Trophoblast cell (in vitro differentiated cells and primary cell): ENCODE data around the gene INPP5J.

Source experiments
- DNase-seq, 2 donors: peaks; one replicate each; pipeline ENCODE4 v3.0.0-alpha.2; 2016
- H2AFZ ChIP-seq: 2 replicates; pipeline ENCODE4 v1.6.1; 2013; ENCODE audit warnings: low read length, moderate library complexity, mild to moderate bottlenecking; ENCODE audit not compliant: insufficient read depth, poor library complexity
- H2AK5ac ChIP-seq: 2 replicates; pipeline ENCODE4 v1.6.1; 2013; ENCODE audit warnings: mild to moderate bottlenecking, low read length
- H2BK120ac ChIP-seq: 2 replicates; pipeline ENCODE4 v1.6.1; 2013; ENCODE audit warnings: low read length, mild to moderate bottlenecking, moderate library complexity; ENCODE audit not compliant: insufficient read depth, poor library complexity
- H2BK12ac ChIP-seq: 2 replicates; pipeline ENCODE4 v1.6.1; 2013; ENCODE audit warnings: mild to moderate bottlenecking, low read length, moderate library complexity
- H2BK5ac ChIP-seq: 2 replicates; pipeline ENCODE4 v1.6.1; 2013; ENCODE audit warnings: low read length, low read depth, moderate library complexity, mild to moderate bottlenecking; ENCODE audit not compliant: poor library complexity
- H3K14ac ChIP-seq: 2 replicates; pipeline ENCODE4 v1.6.1; 2013; ENCODE audit warnings: mild to moderate bottlenecking, low read length
- H3K18ac ChIP-seq: 2 replicates; pipeline ENCODE4 v1.6.1; 2013; ENCODE audit warnings: mild to moderate bottlenecking, low read length
- H3K23ac ChIP-seq: 2 replicates; pipeline ENCODE4 v1.6.1; 2013; ENCODE audit warnings: low read length
- H3K27ac ChIP-seq: 2 replicates; pipeline ENCODE4 v1.5.1; 2013; ENCODE audit warnings: low read depth, mild to moderate bottlenecking, inconsistent platforms, low read length, moderate library complexity
- H3K27me3 ChIP-seq: 2 replicates; pipeline ENCODE4 v1.6.1; 2013; ENCODE audit warnings: inconsistent platforms, mild to moderate bottlenecking, low read length, moderate library complexity; ENCODE audit not compliant: insufficient read depth
- H3K36me3 ChIP-seq, 2 experiments: 1 replicate in 1 of 2; 2 replicates in 1 of 2; pipeline ENCODE4 v1.6.1; 2013; ENCODE audit warnings: low read length in 2 of 2, mild to moderate bottlenecking in 2 of 2, moderate library complexity in 1 of 2; ENCODE audit not compliant: insufficient read depth in 2 of 2, control insufficient read depth in 1 of 2
- H3K4ac ChIP-seq: 2 replicates; pipeline ENCODE4 v1.6.1; 2013; ENCODE audit warnings: low read depth, mild to moderate bottlenecking, low read length, moderate library complexity
- H3K4me1 ChIP-seq, 2 experiments: 1 replicate in 1 of 2; 2 replicates in 1 of 2; pipeline ENCODE4 v1.6.1; 2013; ENCODE audit warnings: low read length in 2 of 2, mild to moderate bottlenecking in 2 of 2, moderate library complexity in 1 of 2; ENCODE audit not compliant: insufficient read depth in 2 of 2, control insufficient read depth in 1 of 2
- H3K4me2 ChIP-seq: 2 replicates; pipeline ENCODE4 v1.6.1; 2013; ENCODE audit warnings: inconsistent platforms, mild to moderate bottlenecking, low read length, moderate library complexity
- H3K4me3 ChIP-seq: 2 replicates; pipeline ENCODE4 v1.5.1; 2013; ENCODE audit warnings: mild to moderate bottlenecking, low read depth, low read length, inconsistent platforms
- H3K79me1 ChIP-seq: one replicate; pipeline ENCODE4 v1.6.1; 2013; ENCODE audit warnings: low read length
- H3K79me2 ChIP-seq: 2 replicates; pipeline ENCODE4 v1.6.1; 2013; ENCODE audit warnings: low read length, mild to moderate bottlenecking; ENCODE audit not compliant: control insufficient read depth, insufficient read depth, poor library complexity
- H3K9ac ChIP-seq: 2 replicates; pipeline ENCODE4 v1.6.1; 2013; ENCODE audit warnings: mild to moderate bottlenecking, low read length
- H3K9me3 ChIP-seq: 2 replicates; pipeline ENCODE4 v1.6.1; 2013; ENCODE audit warnings: low read depth, mild to moderate bottlenecking, control low read depth, inconsistent platforms, low read length; ENCODE audit not compliant: insufficient read depth
- H4K12ac ChIP-seq: 2 replicates; pipeline ENCODE4 v1.6.1; 2013; ENCODE audit warnings: low read depth, mild to moderate bottlenecking, low read length, moderate library complexity
- H4K8ac ChIP-seq: 2 replicates; pipeline ENCODE4 v1.6.1; 2013; ENCODE audit warnings: low read depth, mild to moderate bottlenecking, low read length, moderate library complexity
- H4K91ac ChIP-seq: one replicate; pipeline ENCODE4 v1.6.1; 2013; ENCODE audit warnings: low read depth, mild to moderate bottlenecking, low read length, moderate library complexity
- WGBS: extraction: QIAGEN DNeasy Blood & Tissue Kit; methylation state at CpG from one replicate; pipeline ENCODE4 v1.1.7; 2013; ENCODE audit warnings: missing lambda C conversion rate; ENCODE audit not compliant: insufficient read length, insufficient coverage; ENCODE audit errors: extremely low coverage; 5-methylcytosine and 5-hydroxymethylcytosine counted together

The INPP5J gene

GRCh38 chr22:31119026-31119717 is 3.6 kb upstream of the INPP5J start:
- H4K12ac ChIP-seq: no peak overlapping the region
- H4K91ac ChIP-seq: no peak overlapping the region
- no peak overlapping the region for H2AFZ ChIP-seq
- H3K23ac ChIP-seq: no peak overlapping the region
- H3K27me3 ChIP-seq: no peaks in the 10 kb centered on the region
- H3K36me3 ChIP-seq: no peaks in the 10 kb centered on the region
- no peak overlapping the region for H3K4ac ChIP-seq
- H3K4me1 ChIP-seq: peaks cover 0 to 5% of the 10 kb centered on the region in 2 experiments
- H3K9ac ChIP-seq: no peak overlapping the region
- no peak overlapping the region for H3K4me2 ChIP-seq
- H3K79me2 ChIP-seq: no peaks in the 10 kb centered on the region
- no peak for DNase-seq
- H3K79me1 ChIP-seq: peaks cover 3% of the 10 kb centered on the region
- no peak overlapping the region for H2AK5ac ChIP-seq
- no peak overlapping the region for H3K14ac ChIP-seq
- H2BK120ac ChIP-seq: no peak overlapping the region
- H3K4me3 ChIP-seq: peak overlapping the region; percentile 6
- H2BK12ac ChIP-seq: no peak overlapping the region
- H3K18ac ChIP-seq: no peak overlapping the region
- H4K8ac ChIP-seq: no peak overlapping the region
- peaks cover 4% of the 10 kb centered on the region for H3K9me3 ChIP-seq
- no CpG with 5 or more reads among the region's 7 CpGs for WGBS
- H3K27ac ChIP-seq: no peak overlapping the region
- no peak overlapping the region for H2BK5ac ChIP-seq

- H4K8ac ChIP-seq: no peak overlapping the region
- WGBS: no CpG with 5 or more reads among the region's 5 CpGs
- H3K4me2 ChIP-seq: no peak overlapping the region
- no peaks in the 10 kb centered on the region for H3K79me2 ChIP-seq
- no peak overlapping the region for H3K18ac ChIP-seq
- DNase-seq: no peak
- no peak overlapping the region for H3K27ac ChIP-seq
- H3K4me1 ChIP-seq: peaks cover 0 to 5% of the 10 kb centered on the region in 2 experiments
- no peak overlapping the region for H2BK5ac ChIP-seq
- H4K12ac ChIP-seq: no peak overlapping the region
- no peak overlapping the region for H3K14ac ChIP-seq
- no peak overlapping the region for H3K23ac ChIP-seq
- no peak overlapping the region for H2BK120ac ChIP-seq
- H3K4ac ChIP-seq: no peak overlapping the region
- H3K4me3 ChIP-seq: no peak overlapping the region
- no peaks in the 10 kb centered on the region for H3K36me3 ChIP-seq
- no peak overlapping the region for H3K9ac ChIP-seq
- H2BK12ac ChIP-seq: no peak overlapping the region
- H2AK5ac ChIP-seq: no peak overlapping the region
- no peaks in the 10 kb centered on the region for H3K27me3 ChIP-seq
- peaks cover 4% of the 10 kb centered on the region for H3K9me3 ChIP-seq
- no peak overlapping the region for H2AFZ ChIP-seq
- no peak overlapping the region for H4K91ac ChIP-seq
- peaks cover 3% of the 10 kb centered on the region for H3K79me1 ChIP-seq
Observed at GRCh38 chr22:31120230-31120629, 2.5 kb upstream of the INPP5J start.

GRCh38 chr22:31120642-31121041 is 2.1 kb upstream of the INPP5J start:
- H3K4ac ChIP-seq: no peak overlapping the region
- H2BK12ac ChIP-seq: no peak overlapping the region
- H3K79me1 ChIP-seq: peaks cover 3% of the 10 kb centered on the region
- H2BK5ac ChIP-seq: no peak overlapping the region
- H4K91ac ChIP-seq: no peak overlapping the region
- no peak overlapping the region for H3K27ac ChIP-seq
- no peak overlapping the region for H3K4me2 ChIP-seq
- no peak overlapping the region for H4K8ac ChIP-seq
- H3K79me2 ChIP-seq: no peaks in the 10 kb centered on the region
- H2BK120ac ChIP-seq: no peak overlapping the region
- no peak overlapping the region for H3K14ac ChIP-seq
- H3K4me3 ChIP-seq: no peak overlapping the region
- H3K36me3 ChIP-seq: no peaks in the 10 kb centered on the region
- H2AK5ac ChIP-seq: no peak overlapping the region
- peaks cover 4% of the 10 kb centered on the region for H3K9me3 ChIP-seq
- peaks cover 0 to 5% of the 10 kb centered on the region in 2 experiments for H3K4me1 ChIP-seq
- H3K27me3 ChIP-seq: no peaks in the 10 kb centered on the region
- H3K9ac ChIP-seq: no peak overlapping the region
- no peak overlapping the region for H2AFZ ChIP-seq
- DNase-seq: no peak
- H3K23ac ChIP-seq: no peak overlapping the region
- WGBS: no CpG with 5 or more reads among the region's 1 CpG
- H3K18ac ChIP-seq: no peak overlapping the region
- H4K12ac ChIP-seq: no peak overlapping the region

GRCh38 chr22:31121403-31121802 is 1.4 kb upstream of the INPP5J start:
- Histone ChIP-seq H2BK12ac (no peak overlapping the region), H3K9ac (no peak overlapping the region), H3K18ac (no peak overlapping the region), H2BK120ac (no peak overlapping the region), H3K79me1 (peaks cover 3% of the 10 kb centered on the region), H2BK5ac (no peak overlapping the region), H4K8ac (no peak overlapping the region), H3K79me2 (no peaks in the 10 kb centered on the region), H3K4me2 (no peak overlapping the region), H3K27me3 (no peaks in the 10 kb centered on the region), H3K27ac (no peak overlapping the region), H4K91ac (no peak overlapping the region), H3K9me3 (peaks cover 4% of the 10 kb centered on the region), H3K4me1 (peaks cover 0 to 5% of the 10 kb centered on the region in 2 experiments), H2AFZ (no peak overlapping the region), H3K14ac (no peak overlapping the region), H2AK5ac (no peak overlapping the region), H4K12ac (no peak overlapping the region), H3K36me3 (no peaks in the 10 kb centered on the region), H3K4me3 (no peak overlapping the region), H3K23ac (no peak overlapping the region), H3K4ac (no peak overlapping the region)
- DNase-seq: no peak
- no CpG with 5 or more reads among the region's 4 CpGs for WGBS
